ENCODE results near the gene IFIT3.

Gene IFIT3

DNA sequence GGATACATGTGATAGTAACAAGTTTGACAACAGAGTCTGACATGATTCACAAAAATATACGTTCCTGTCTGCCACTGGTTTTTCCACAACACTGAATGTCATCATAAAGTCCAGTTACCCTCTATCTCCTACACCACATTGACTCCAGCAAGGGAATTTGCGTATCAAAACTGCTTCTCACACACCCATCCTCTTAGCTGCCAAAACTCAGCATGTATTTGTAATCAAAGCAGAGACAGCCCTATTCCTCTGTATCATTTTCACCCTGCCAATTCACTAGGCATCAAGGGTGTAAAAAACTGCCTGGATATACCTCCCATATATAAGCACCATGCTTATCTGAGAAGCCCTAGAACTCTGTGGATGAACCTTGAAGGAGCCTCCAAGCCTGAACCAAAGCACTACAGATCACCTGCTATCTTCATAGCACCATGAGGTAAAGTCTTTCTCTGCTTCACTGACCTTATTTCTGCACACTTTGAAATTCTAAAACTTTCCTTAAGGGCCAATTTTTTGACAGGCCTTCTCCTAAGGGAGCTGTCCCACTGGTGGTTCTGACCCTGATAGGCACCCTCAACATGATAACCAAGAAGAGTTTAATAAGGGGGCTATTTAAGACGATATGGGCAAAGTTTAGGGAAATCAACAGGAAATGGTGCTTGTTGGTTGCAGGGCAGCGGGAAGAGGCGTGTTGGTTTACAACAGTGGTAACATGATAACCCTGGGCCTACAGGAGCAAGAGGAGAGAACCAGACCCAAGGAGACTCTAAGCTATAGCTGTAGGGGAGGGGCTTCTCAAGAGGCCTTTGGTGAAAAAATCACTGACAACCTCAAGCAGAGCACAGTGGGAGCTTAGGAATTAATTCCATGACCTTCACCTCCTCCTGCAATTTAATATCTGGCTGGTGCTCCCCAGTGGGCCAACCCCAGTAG is 50.2 kb downstream of the IFIT3 start, which contains the start of gene IFIT1B:
TSS of gene IFIT1B (plus strand) at position 352 of the 933 bp plus-strand sequence. CDS start at position 432, 80 bp downstream.
- no peaks in the 10 kb centered on the region for H3K27me3 ChIP-seq (ENCODE audit: control insufficient read depth in 5 of 5, insufficient read depth in 4 of 5, low read length in 5 of 5)
- H3K4me1 ChIP-seq (ENCODE audit: control insufficient read depth in 5 of 5, insufficient read depth in 5 of 5, low read length in 5 of 5) = peaks cover 11 to 25% (median 20%) of the 10 kb centered on the region in 5 donors
- H3K9ac ChIP-seq (ENCODE audit: low read length in 5 of 5) = no peak within 1 kb of the TSS
- no peaks in the 10 kb centered on the region for H3K36me3 ChIP-seq (ENCODE audit: control insufficient read depth in 5 of 5, insufficient read depth in 5 of 5, low read length in 5 of 5)
- H3K4me3 ChIP-seq (ENCODE audit: low read depth in 1 of 5, low read length in 5 of 5) = no peak within 1 kb of the TSS
- no peak within 1 kb of the TSS for H3K27ac ChIP-seq (ENCODE audit: low read depth, low read length)
- no peaks in the 10 kb centered on the region for H3K9me3 ChIP-seq (ENCODE audit: control insufficient read depth in 5 of 5, low read length in 5 of 5)

DNA sequence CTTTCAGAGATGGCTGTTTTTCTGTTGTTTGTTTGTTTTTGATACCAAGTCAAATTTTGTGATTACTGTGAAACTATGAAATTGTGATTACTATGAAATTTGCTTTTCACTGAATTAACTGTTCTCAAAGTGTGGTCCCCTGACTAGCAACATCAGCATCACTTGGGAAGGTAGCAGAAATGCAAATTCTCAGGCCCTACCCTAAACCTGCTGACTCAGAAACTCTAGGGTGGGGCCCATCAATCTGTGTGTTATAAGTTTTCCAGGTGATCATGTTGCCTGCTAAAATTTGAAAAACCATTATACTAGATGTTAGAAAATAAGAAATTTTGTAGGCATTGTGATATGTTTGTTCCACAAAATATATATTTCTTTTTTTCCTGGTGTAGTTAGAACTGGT is 51.3 kb downstream of the IFIT3 start:
- H3K27me3 ChIP-seq (ENCODE audit: control insufficient read depth in 5 of 5, insufficient read depth in 4 of 5, low read length in 5 of 5) = no peaks in the 10 kb centered on the region
- no peak overlapping the region for H3K9ac ChIP-seq (ENCODE audit: low read length in 5 of 5)
- no peak overlapping the region for H3K27ac ChIP-seq (ENCODE audit: low read depth, low read length)
- H3K9me3 ChIP-seq (ENCODE audit: control insufficient read depth in 5 of 5, low read length in 5 of 5) = no peaks in the 10 kb centered on the region
- no peak overlapping the region for H3K4me3 ChIP-seq (ENCODE audit: low read depth in 1 of 5, low read length in 5 of 5)
- H3K36me3 ChIP-seq (ENCODE audit: control insufficient read depth in 5 of 5, insufficient read depth in 5 of 5, low read length in 5 of 5) = no peaks in the 10 kb centered on the region
- H3K4me1 ChIP-seq (ENCODE audit: control insufficient read depth in 5 of 5, insufficient read depth in 5 of 5, low read length in 5 of 5) = peaks cover 8 to 15% (median 12%) of the 10 kb centered on the region in 5 donors

DNA sequence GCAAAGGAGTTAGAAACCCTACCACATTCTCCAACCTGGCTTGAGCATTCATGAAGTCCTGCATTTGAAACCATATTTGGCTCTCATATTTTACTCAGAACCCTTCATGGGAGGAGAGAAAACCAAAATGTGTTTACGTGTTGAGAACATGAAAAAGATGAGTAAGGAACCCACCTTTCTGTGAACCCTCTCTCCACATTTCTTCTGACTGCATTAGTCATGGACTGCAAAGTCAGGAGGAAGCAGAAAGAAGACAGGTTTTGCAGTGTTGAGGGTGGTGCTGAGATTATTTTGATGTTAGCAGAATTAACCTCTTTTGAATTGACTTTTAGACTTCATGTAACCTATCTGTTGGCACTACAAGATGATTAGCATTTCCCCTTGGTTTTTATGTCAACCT is 55.0 kb downstream of the IFIT3 start:
- no peak overlapping the region for H3K27ac ChIP-seq (ENCODE audit: low read depth, low read length)
- no peaks in the 10 kb centered on the region for H3K27me3 ChIP-seq (ENCODE audit: control insufficient read depth in 5 of 5, insufficient read depth in 4 of 5, low read length in 5 of 5)
- H3K4me1 ChIP-seq (ENCODE audit: control insufficient read depth in 5 of 5, insufficient read depth in 5 of 5, low read length in 5 of 5) = peaks cover 0 to 4% (median 0%) of the 10 kb centered on the region in 5 donors
- no peaks in the 10 kb centered on the region for H3K9me3 ChIP-seq (ENCODE audit: control insufficient read depth in 5 of 5, low read length in 5 of 5)
- H3K4me3 ChIP-seq (ENCODE audit: low read depth in 1 of 5, low read length in 5 of 5) = no peak overlapping the region
- H3K36me3 ChIP-seq (ENCODE audit: control insufficient read depth in 5 of 5, insufficient read depth in 5 of 5, low read length in 5 of 5) = no peaks in the 10 kb centered on the region
- no peak overlapping the region for H3K9ac ChIP-seq (ENCODE audit: low read length in 5 of 5)

DNA sequence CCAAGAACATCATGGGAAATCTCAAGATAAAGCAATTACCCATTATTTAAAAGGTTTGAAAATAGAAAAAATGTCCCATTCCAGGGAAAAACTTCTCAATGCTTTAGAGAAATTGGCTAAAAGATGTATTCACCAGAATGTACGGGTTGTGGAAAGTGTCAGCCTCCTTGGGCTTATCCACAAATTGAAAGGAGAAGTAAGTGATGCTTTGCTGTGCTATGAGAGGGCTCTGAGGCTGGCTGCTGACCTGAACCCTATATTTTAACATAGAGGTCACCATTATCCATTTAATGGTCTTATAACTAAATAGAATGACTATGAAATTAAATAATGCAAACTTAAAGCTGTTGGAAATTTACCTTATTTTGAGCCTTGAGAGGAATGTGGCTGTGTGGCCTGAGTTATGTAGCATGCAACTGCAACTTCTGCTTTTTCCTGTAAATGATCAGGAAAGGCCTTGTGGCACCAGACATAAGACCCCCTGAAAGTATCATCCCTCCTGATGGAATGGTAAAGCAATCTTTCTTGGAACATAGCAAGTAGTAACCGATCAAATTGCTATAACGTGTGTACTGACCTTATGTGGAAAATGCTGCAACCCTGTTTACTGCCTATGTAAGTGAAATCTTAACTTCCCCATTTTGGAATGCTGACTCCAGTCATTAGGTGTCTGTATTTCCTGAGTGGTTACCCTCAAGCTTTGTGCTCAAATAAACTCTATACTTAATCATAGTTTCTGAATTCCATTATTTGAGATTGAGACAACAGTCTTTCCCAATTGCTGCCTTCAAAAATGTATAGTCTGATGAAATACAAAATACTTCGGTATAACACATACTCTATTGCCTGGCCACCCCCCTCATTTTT is 56.9 kb downstream of the IFIT3 start:
- H3K9me3 ChIP-seq (ENCODE audit: control insufficient read depth in 5 of 5, low read length in 5 of 5) = no peaks in the 10 kb centered on the region
- H3K36me3 ChIP-seq (ENCODE audit: control insufficient read depth in 5 of 5, insufficient read depth in 5 of 5, low read length in 5 of 5) = no peaks in the 10 kb centered on the region
- no peaks in the 10 kb centered on the region for H3K27me3 ChIP-seq (ENCODE audit: control insufficient read depth in 5 of 5, insufficient read depth in 4 of 5, low read length in 5 of 5)
- H3K4me1 ChIP-seq (ENCODE audit: control insufficient read depth in 5 of 5, insufficient read depth in 5 of 5, low read length in 5 of 5) = peaks cover 0 to 4% (median 0%) of the 10 kb centered on the region in 5 donors
- H3K4me3 ChIP-seq (ENCODE audit: low read depth in 1 of 5, low read length in 5 of 5) = no peak overlapping the region
- H3K27ac ChIP-seq (ENCODE audit: low read depth, low read length) = no peak overlapping the region
- H3K9ac ChIP-seq (ENCODE audit: low read length in 5 of 5) = no peak overlapping the region

DNA sequence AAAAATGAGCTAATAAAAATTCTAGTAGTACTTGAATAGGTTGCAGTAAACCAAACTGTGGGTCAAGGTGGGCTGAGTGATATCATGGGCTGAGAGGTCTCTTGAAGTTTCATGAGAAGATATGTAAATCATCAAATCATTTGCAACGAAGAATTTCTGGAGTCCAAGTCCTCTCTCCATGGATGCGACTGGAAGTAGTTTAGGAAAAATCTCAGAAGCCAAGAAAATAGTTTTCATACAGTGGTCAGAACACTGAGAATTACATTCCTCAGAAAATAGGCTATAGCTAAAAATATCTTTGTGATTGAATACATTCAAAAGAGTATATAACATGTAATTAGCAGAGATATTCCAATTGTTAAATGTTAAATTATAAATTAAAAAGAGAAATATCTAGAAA is 61.0 kb downstream of the IFIT3 start:
- Histone ChIP-seq H3K27ac (ENCODE audit: low read depth, low read length) (no peak overlapping the region), H3K9me3 (ENCODE audit: control insufficient read depth in 5 of 5, low read length in 5 of 5) (no peaks in the 10 kb centered on the region), H3K4me1 (ENCODE audit: control insufficient read depth in 5 of 5, insufficient read depth in 5 of 5, low read length in 5 of 5) (peaks cover 0 to 30% (median 24%) of the 10 kb centered on the region in 5 donors), H3K27me3 (ENCODE audit: control insufficient read depth in 5 of 5, insufficient read depth in 4 of 5, low read length in 5 of 5) (no peaks in the 10 kb centered on the region), H3K4me3 (ENCODE audit: low read depth in 1 of 5, low read length in 5 of 5) (no peak overlapping the region), H3K9ac (ENCODE audit: low read length in 5 of 5) (no peak overlapping the region), H3K36me3 (ENCODE audit: control insufficient read depth in 5 of 5, insufficient read depth in 5 of 5, low read length in 5 of 5) (no peaks in the 10 kb centered on the region)

DNA sequence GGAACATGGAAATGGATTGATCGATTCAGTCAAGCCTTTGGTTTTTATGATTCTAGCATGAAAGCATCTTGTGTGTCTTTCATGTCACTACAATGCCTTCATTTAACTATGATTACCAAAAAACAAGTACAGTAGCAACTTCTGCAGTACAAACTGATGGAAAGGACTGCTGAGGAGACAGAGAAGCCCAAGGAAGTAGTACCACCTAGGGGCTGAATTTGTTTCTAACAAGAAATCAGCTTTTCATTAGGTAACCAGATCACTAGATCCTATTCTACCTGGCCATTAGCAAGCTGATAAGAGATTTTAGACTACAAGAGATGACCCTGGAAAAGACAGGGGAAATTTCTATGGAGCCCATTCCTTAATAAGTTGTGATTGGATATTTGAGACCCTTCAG is 61.5 kb downstream of the IFIT3 start:
- H3K27ac ChIP-seq (ENCODE audit: low read depth, low read length) = no peak overlapping the region
- no peaks in the 10 kb centered on the region for H3K27me3 ChIP-seq (ENCODE audit: control insufficient read depth in 5 of 5, insufficient read depth in 4 of 5, low read length in 5 of 5)
- H3K4me1 ChIP-seq (ENCODE audit: control insufficient read depth in 5 of 5, insufficient read depth in 5 of 5, low read length in 5 of 5) = peaks cover 0 to 32% (median 29%) of the 10 kb centered on the region in 5 donors
- H3K9me3 ChIP-seq (ENCODE audit: control insufficient read depth in 5 of 5, low read length in 5 of 5) = no peaks in the 10 kb centered on the region
- H3K9ac ChIP-seq (ENCODE audit: low read length in 5 of 5) = no peak overlapping the region
- H3K36me3 ChIP-seq (ENCODE audit: control insufficient read depth in 5 of 5, insufficient read depth in 5 of 5, low read length in 5 of 5) = no peaks in the 10 kb centered on the region
- H3K4me3 ChIP-seq (ENCODE audit: low read depth in 1 of 5, low read length in 5 of 5) = no peak overlapping the region

All from subcutaneous abdominal adipose tissue (tissue), 5 donors.